HEK293 (cell line): ENCODE measurements around the gene PRRT1.

Experiments used
- CTCF ChIA-PET: fragments of 350-600 bp; formaldehyde crosslinking; extraction: SDS; loops from one replicate; lab custom pipeline; 2021; ENCODE audit warnings: antibody characterized with exemption; lab: Yijun Ruan, JAX
- POLR2A ChIA-PET: fragments of 300-600 bp; formaldehyde crosslinking; extraction: SDS; loops from one replicate; lab custom pipeline; 2020; ENCODE audit warnings: antibody characterized with exemption, inconsistent platforms; lab: Yijun Ruan, JAX
- H3K27ac ChIP-seq: fragments of 200-500 bp; sonication (Bioruptor generic); 2 replicates; pipeline ENCODE4 v1.5.1; 2014; ENCODE audit warnings: low read depth, low read length, control low read depth, inconsistent platforms; ENCODE audit errors: extremely low read depth
- H3K36me3 ChIP-seq, 2 experiments: fragments of 200-500 bp in 1 of 2; sonication (Bioruptor generic) in 1 of 2; 1 replicate in 1 of 2; 2 replicates in 1 of 2; pipeline ENCODE4 v1.5.1; 2014 to 2017; ENCODE audit warnings: inconsistent platforms in 2 of 2, low read length in 2 of 2; ENCODE audit not compliant: control insufficient read depth in 2 of 2, insufficient read depth in 1 of 2
- H3K4me1 ChIP-seq: fragments of 200-500 bp; sonication (Bioruptor generic); 2 replicates; pipeline ENCODE4 v1.5.1; 2014; ENCODE audit warnings: mild to moderate bottlenecking, low read length, inconsistent platforms; ENCODE audit not compliant: control insufficient read depth, insufficient read depth
- H3K4me3 ChIP-seq: 2 replicates; pipeline ENCODE4 v1.5.1; 2011; ENCODE audit warnings: low read depth, mild to moderate bottlenecking, control low read depth, low read length, moderate library complexity
- H3K9me3 ChIP-seq: fragments of 200-500 bp; sonication (Bioruptor generic); 2 replicates; pipeline ENCODE4 v1.5.1; 2014; ENCODE audit warnings: low read depth, low read length, inconsistent platforms; ENCODE audit not compliant: control insufficient read depth, insufficient read depth
- EGR2 ChIP-seq: fragments of 450-650 bp; formaldehyde crosslinking; IDR thresholded peaks from 2 replicates; pipeline ENCODE4 v1.5.1; 2016; ENCODE audit warnings: low read depth, missing biosample characterization, missing genetic modification characterization
- GLIS2 ChIP-seq: fragments of 450-650 bp; formaldehyde crosslinking; IDR thresholded peaks from 2 replicates; pipeline ENCODE4 v1.5.1; 2016; ENCODE audit warnings: missing biosample characterization, missing genetic modification characterization
- PRDM6 ChIP-seq: fragments of 450-650 bp; formaldehyde crosslinking; IDR thresholded peaks from 2 replicates; pipeline ENCODE4 v1.5.1; 2017; ENCODE audit warnings: missing biosample characterization, missing genetic modification characterization
- ZFP3 ChIP-seq: fragments of 450-650 bp; formaldehyde crosslinking; IDR thresholded peaks from 2 replicates; pipeline ENCODE4 v1.5.1; 2016; ENCODE audit warnings: low read depth, missing biosample characterization, missing genetic modification characterization
- ZIC2 ChIP-seq: fragments of 450-650 bp; formaldehyde crosslinking; IDR thresholded peaks from 2 replicates; pipeline ENCODE4 v1.5.1; 2016; ENCODE audit warnings: missing biosample characterization, missing genetic modification characterization
- ZNF138 ChIP-seq: fragments of 450-650 bp; formaldehyde crosslinking; IDR thresholded peaks from 2 replicates; pipeline ENCODE4 v1.5.1; 2016; ENCODE audit warnings: missing biosample characterization, missing genetic modification characterization, borderline replicate concordance
- ZNF169 ChIP-seq: fragments of 450-650 bp; formaldehyde crosslinking; IDR thresholded peaks from 2 replicates; pipeline ENCODE4 v1.5.1; 2016; ENCODE audit warnings: missing biosample characterization, missing genetic modification characterization
- ZNF18 ChIP-seq: fragments of 450-650 bp; formaldehyde crosslinking; IDR thresholded peaks from 2 replicates; pipeline ENCODE4 v1.5.1; 2016; ENCODE audit warnings: missing biosample characterization, missing genetic modification characterization
- ZNF26 ChIP-seq: fragments of 450-650 bp; formaldehyde crosslinking; IDR thresholded peaks from 2 replicates; pipeline ENCODE4 v1.5.1; 2016; ENCODE audit warnings: missing biosample characterization, missing genetic modification characterization
- ZNF341 ChIP-seq: fragments of 450-650 bp; formaldehyde crosslinking; IDR thresholded peaks from 2 replicates; pipeline ENCODE4; 2016; ENCODE audit warnings: low read depth, missing biosample characterization, missing genetic modification characterization
- ZNF354C ChIP-seq: fragments of 450-650 bp; formaldehyde crosslinking; IDR thresholded peaks from 2 replicates; pipeline ENCODE4 v1.5.1; 2016; ENCODE audit warnings: missing biosample characterization, missing genetic modification characterization, low read depth, borderline replicate concordance
- ZNF544 ChIP-seq: fragments of 450-650 bp; formaldehyde crosslinking; IDR thresholded peaks from 2 replicates; pipeline ENCODE4 v1.5.0; 2017; ENCODE audit warnings: missing biosample characterization, missing genetic modification characterization
- ZNF580 ChIP-seq: fragments of 450-650 bp; formaldehyde crosslinking; IDR thresholded peaks from 2 replicates; pipeline ENCODE4 v1.5.1; 2016; ENCODE audit warnings: missing biosample characterization, missing genetic modification characterization
- ZNF626 ChIP-seq: fragments of 450-650 bp; sonication (Bioruptor Pico); formaldehyde crosslinking; IDR thresholded peaks from 2 replicates; pipeline ENCODE4 v1.5.1; 2018; ENCODE audit warnings: missing biosample characterization, missing genetic modification characterization, inconsistent platforms
- ZNF664 ChIP-seq: fragments of 450-650 bp; formaldehyde crosslinking; IDR thresholded peaks from 2 replicates; pipeline ENCODE4 v1.5.1; 2016; ENCODE audit warnings: missing biosample characterization, missing genetic modification characterization
- ZNF677 ChIP-seq: fragments of 450-650 bp; IDR thresholded peaks from 2 replicates; pipeline ENCODE4 v1.5.0; 2018; ENCODE audit warnings: missing biosample characterization, mild to moderate bottlenecking, missing genetic modification characterization, moderate library complexity
- ZSCAN23 ChIP-seq: fragments of 450-650 bp; formaldehyde crosslinking; IDR thresholded peaks from 2 replicates; pipeline ENCODE4 v1.5.1; 2016; ENCODE audit warnings: missing biosample characterization, missing genetic modification characterization
- ZSCAN4 ChIP-seq: fragments of 450-650 bp; formaldehyde crosslinking; IDR thresholded peaks from 2 replicates; pipeline ENCODE4 v1.5.1; 2017; ENCODE audit warnings: missing biosample characterization, missing genetic modification characterization

The PRRT1 gene

GRCh38 chr6:32152769-32153563 is 1.2 kb upstream of the PRRT1 start (continued):
- TF ChIP-seq PRDM6 = peak; percentile 49; the same call in 1 of the 2 replicates
- no peak for TF ChIP-seq ZSCAN4 (tag by site-specific recombination)
- no peak for TF ChIP-seq ZFP3 (tag by site-specific recombination)
- peak; percentile 60 for TF ChIP-seq GLIS2 (tag by site-specific recombination)
- no peak for TF ChIP-seq ZNF677 (tag by site-specific recombination)
- TF ChIP-seq ZNF18 = peak; percentile 93
- no peak for TF ChIP-seq ZNF26 (tag by site-specific recombination)
- TF ChIP-seq ZNF626 (tag by site-specific recombination) = no peak
- peak; percentile 70 for TF ChIP-seq ZIC2
- TF ChIP-seq ZSCAN23 = no peak
- TF ChIP-seq ZNF580 (tag by site-specific recombination) = no peak
- TF ChIP-seq ZNF169 = no peak
- TF ChIP-seq EGR2 = peak; percentile 76

- Histone ChIP-seq H3K4me1 (peaks cover 9% of the 10 kb centered on the region; the same call in 1 of the 2 replicates), H3K9me3 (no peaks in the 10 kb centered on the region), H3K27ac (no peak overlapping the region), H3K36me3 (peaks cover 5 to 12% of the 10 kb centered on the region in 2 experiments; a peak in 2 of 3 replicates), H3K4me3 (no peak overlapping the region)
- POLR2A ChIA-PET = interaction anchor here (2.2 to 3.4 kb wide), 2 partner anchors 22 to 26 kb away, joined by 7 to 38 read pairs; partner anchors contain the start of genes AGPAT1, ATF6B and FKBPL
- TF ChIP-seq ZNF664 (peak; percentile 78), ZNF544 (tag by site-specific recombination) (no peak), ZNF341 (peak; percentile 78), ZNF138 (tag by site-specific recombination) (no peak), EGR2 (no peak), ZNF354C (tag by site-specific recombination) (no peak)
- CTCF ChIA-PET = interaction anchor here (0.7 to 1.7 kb wide), 3 partner anchors 13 to 702 kb away, joined by 3 to 8 read pairs (median 3); partner anchors contain the start of genes EGFL8 and TAP1
Measured at GRCh38 chr6:32151181-32151862, 417 bp downstream of the PRRT1 start.
